Stimulated activated memory B cell treated with anti-CD40 and anti-IgM and Interleukin-4, amounts not matched to agents 10 μg/mL and 1 μg/mL and 100 μg/mL, for 72 hours (primary cell): ENCODE data around the gene MAN2B2.

Experiments used
- ATAC-seq: fragments of 150-1000 bp; cut with Tn5 transposase; 2 replicates; pipeline ENCODE4 v1.10.0; 2021
- H3K27ac Mint-ChIP-seq: one replicate; pipeline ENCODE4 v1.8.0; 2022; ENCODE audit warnings: mild to moderate bottlenecking, mixed read lengths
- H3K27me3 Mint-ChIP-seq: one replicate; pipeline ENCODE4 v1.8.0; 2022; ENCODE audit warnings: mixed read lengths
- H3K36me3 Mint-ChIP-seq: one replicate; pipeline ENCODE4 v1.8.0; 2022; ENCODE audit warnings: mixed read lengths
- H3K4me1 Mint-ChIP-seq: one replicate; pipeline ENCODE4 v1.8.0; 2022; ENCODE audit warnings: mixed read lengths
- H3K4me3 Mint-ChIP-seq: one replicate; pipeline ENCODE4 v1.8.0; 2022; ENCODE audit warnings: mild to moderate bottlenecking, moderate library complexity, mixed read lengths
- H3K9me3 Mint-ChIP-seq: one replicate; pipeline ENCODE4 v1.8.0; 2022; ENCODE audit warnings: mixed read lengths

MAN2B2 gene

GRCh38 chr4:6607368-6608055 lies 32.5 kb downstream of the MAN2B2 start:
- H3K27me3 Mint-ChIP-seq: no peaks in the 10 kb centered on the region
- H3K27ac Mint-ChIP-seq: peak overlapping the region; percentile 22
- no peaks in the 10 kb centered on the region for H3K4me1 Mint-ChIP-seq
- H3K9me3 Mint-ChIP-seq: peaks cover 17% of the 10 kb centered on the region
- no peak for ATAC-seq
- no peak overlapping the region for H3K4me3 Mint-ChIP-seq
- peaks cover 85% of the 10 kb centered on the region for H3K36me3 Mint-ChIP-seq

DNA sequence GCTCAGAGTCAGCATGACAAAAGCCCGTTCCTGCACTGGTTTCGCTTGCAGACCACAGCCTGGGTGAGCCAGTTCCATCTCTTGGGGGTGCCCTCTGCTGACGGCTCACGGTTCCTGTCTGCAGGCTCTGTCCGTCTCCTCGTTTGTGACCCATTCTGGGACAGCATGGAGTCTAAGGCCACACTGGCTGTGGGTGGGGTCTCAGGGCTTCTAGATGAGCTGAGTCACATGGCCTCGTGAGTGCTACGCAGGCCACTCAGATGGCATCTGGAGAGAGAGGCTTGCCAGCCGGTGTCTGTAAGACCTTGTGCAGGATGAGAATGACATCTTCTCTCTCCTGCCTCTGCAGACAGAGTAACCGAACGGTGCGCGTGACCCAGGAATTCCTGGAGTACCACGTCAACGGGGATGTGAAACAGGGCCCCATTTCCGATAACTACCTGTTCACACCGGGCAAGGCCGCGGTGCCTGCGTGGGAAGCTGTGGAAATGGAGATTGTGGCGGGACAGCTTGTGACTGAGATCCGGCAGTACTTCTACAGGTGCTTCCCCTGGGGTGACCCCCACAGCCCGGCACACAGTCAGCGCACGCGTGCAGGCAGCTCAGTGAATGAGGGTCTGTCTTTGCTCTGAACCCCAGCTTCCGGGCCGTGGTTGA lies 33.9 kb downstream of the MAN2B2 start:
- no peak overlapping the region for H3K27ac Mint-ChIP-seq
- ATAC-seq: no peak
- H3K9me3 Mint-ChIP-seq: peaks cover 13% of the 10 kb centered on the region
- no peak overlapping the region for H3K4me3 Mint-ChIP-seq
- H3K36me3 Mint-ChIP-seq: peaks cover 85% of the 10 kb centered on the region
- no peaks in the 10 kb centered on the region for H3K4me1 Mint-ChIP-seq
- no peaks in the 10 kb centered on the region for H3K27me3 Mint-ChIP-seq

DNA sequence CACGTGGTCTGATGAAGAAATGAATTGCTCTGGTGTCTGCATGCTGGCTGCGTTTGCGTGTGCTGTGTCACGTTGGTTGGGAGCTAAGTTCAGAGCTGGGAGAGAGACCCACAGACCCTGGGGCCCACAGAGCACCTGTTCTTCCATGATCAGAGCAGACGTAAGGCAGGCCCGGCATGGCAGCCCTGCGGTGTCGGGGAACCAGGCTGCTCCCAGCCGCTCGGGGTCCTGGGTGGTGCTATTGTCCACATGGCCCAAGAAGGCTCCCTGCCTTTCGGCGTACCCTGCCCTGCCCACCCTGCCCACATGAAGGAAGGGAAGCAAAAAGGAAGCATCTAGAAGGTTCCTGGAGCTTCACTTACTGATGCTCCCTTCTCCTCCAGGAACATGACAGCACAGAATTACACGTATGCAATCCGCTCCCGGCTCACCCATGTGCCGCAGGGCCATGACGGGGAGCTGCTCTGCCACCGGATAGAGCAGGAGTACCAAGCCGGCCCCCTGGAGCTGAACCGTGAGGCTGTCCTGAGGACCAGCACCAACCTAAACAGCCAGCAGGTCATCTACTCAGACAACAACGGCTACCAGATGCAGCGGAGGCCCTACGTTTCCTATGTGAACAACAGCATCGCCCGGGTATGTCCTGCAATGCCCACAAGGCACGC lies 34.6 kb downstream of the MAN2B2 start:
- Mint-ChIP-seq H3K4me1 (no peaks in the 10 kb centered on the region), H3K27me3 (no peaks in the 10 kb centered on the region), H3K9me3 (peaks cover 6% of the 10 kb centered on the region), H3K4me3 (no peak overlapping the region), H3K36me3 (peaks cover 85% of the 10 kb centered on the region), H3K27ac (no peak overlapping the region)
- ATAC-seq: no peak

- Mint-ChIP-seq H3K27me3 (no peaks in the 10 kb centered on the region), H3K4me1 (no peaks in the 10 kb centered on the region), H3K4me3 (no peak overlapping the region), H3K36me3 (peaks cover 82% of the 10 kb centered on the region), H3K27ac (no peak overlapping the region), H3K9me3 (no peaks in the 10 kb centered on the region)
- ATAC-seq: no peak
Observed at GRCh38 chr4:6610856-6611430, 36.0 kb downstream of the MAN2B2 start.

GRCh38 chr4:6612961-6613675 lies 38.1 kb downstream of the MAN2B2 start:
- H3K27ac Mint-ChIP-seq: no peak overlapping the region
- ATAC-seq: no peak
- H3K4me1 Mint-ChIP-seq: no peaks in the 10 kb centered on the region
- H3K36me3 Mint-ChIP-seq: peaks cover 82% of the 10 kb centered on the region
- H3K27me3 Mint-ChIP-seq: no peaks in the 10 kb centered on the region
- peaks cover 3% of the 10 kb centered on the region for H3K9me3 Mint-ChIP-seq
- no peak overlapping the region for H3K4me3 Mint-ChIP-seq

- no peak overlapping the region for H3K27ac Mint-ChIP-seq
Observed at GRCh38 chr4:6613676-6614651, 39.0 kb downstream of the MAN2B2 start.

GRCh38 chr4:6614701-6615230 lies 39.8 kb downstream of the MAN2B2 start:
- Mint-ChIP-seq H3K27ac (no peak overlapping the region), H3K36me3 (peaks cover 82% of the 10 kb centered on the region), H3K27me3 (no peaks in the 10 kb centered on the region), H3K9me3 (peaks cover 3% of the 10 kb centered on the region), H3K4me1 (no peaks in the 10 kb centered on the region), H3K4me3 (no peak overlapping the region)
- no peak for ATAC-seq

More at GRCh38 chr4:6613676-6614651, 39.0 kb downstream of the MAN2B2 start:
- no peak for ATAC-seq
- no peaks in the 10 kb centered on the region for H3K27me3 Mint-ChIP-seq
- no peaks in the 10 kb centered on the region for H3K4me1 Mint-ChIP-seq
- no peak overlapping the region for H3K4me3 Mint-ChIP-seq
- H3K9me3 Mint-ChIP-seq: peaks cover 3% of the 10 kb centered on the region
- peaks cover 82% of the 10 kb centered on the region for H3K36me3 Mint-ChIP-seq

GRCh38 chr4:6616087-6616995 lies 41.4 kb downstream of the MAN2B2 start:
- Mint-ChIP-seq H3K4me3 (no peak overlapping the region), H3K27me3 (no peaks in the 10 kb centered on the region), H3K4me1 (no peaks in the 10 kb centered on the region), H3K9me3 (peaks cover 3% of the 10 kb centered on the region), H3K36me3 (peaks cover 90% of the 10 kb centered on the region), H3K27ac (no peak overlapping the region)
- ATAC-seq: no peak

DNA sequence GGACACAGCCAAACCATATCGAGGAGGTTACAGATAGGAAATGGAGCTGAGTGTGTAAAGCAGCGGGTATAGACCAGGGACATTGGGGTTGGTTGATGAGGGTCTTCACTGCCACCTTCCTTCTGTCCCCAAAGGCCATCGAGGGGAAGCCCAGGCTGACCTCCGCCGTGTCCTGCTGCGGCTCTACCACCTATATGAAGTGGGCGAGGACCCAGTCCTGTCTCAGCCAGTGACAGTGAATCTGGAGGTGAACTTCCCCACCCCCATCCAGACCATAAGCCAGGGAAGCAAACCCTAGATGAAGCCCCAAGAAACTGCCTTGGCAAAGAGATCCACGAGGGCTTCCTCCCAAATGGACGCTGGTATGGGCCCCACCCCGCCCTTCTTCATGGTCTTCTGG lies 42.3 kb downstream of the MAN2B2 start:
- H3K27ac Mint-ChIP-seq: no peak overlapping the region

DNA sequence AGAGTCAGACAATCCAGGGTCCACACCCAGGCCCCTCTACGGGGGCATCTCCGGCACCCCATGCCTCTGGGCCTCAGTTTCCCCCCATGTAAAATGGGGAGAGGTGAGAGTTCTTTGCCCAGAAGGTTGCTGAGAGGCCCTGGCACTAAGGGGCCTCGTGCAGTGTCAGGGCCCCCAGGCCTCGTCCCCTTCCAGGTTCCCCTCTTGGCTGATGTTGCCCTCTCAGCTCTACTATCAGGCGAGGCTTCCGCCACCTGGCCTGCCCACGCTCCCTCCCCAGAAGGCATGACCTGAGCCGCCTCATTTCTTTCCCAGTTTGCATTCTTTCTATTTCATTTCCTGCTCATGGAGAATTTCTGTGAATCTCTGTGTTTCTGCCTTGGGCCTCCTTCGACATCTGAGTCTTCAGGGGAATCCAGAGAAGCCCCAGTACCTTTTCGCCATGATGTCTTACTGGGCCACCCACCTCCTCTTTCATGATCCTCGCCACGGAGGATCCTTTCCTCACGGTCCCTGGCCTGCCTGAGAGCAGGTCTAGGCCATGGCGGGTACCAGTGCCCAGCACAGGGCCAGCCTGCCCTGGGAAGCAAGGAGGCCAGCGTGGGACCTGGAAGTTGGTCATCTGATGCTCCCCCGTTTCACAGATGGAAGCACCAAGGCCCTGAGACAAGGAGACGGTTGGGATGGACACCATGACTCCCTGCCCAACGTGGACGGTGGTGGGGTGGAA lies 43.6 kb downstream of the MAN2B2 start:
- H3K9me3 Mint-ChIP-seq: peaks cover 5% of the 10 kb centered on the region
- ATAC-seq: no peak
- no peaks in the 10 kb centered on the region for H3K4me1 Mint-ChIP-seq
- H3K4me3 Mint-ChIP-seq: no peak overlapping the region
- no peaks in the 10 kb centered on the region for H3K27me3 Mint-ChIP-seq
- no peak overlapping the region for H3K27ac Mint-ChIP-seq
- peaks cover 76% of the 10 kb centered on the region for H3K36me3 Mint-ChIP-seq

More for the DNA sequence above, 42.3 kb downstream of the MAN2B2 start:
- Mint-ChIP-seq H3K27me3 (no peaks in the 10 kb centered on the region), H3K4me1 (no peaks in the 10 kb centered on the region), H3K36me3 (peaks cover 90% of the 10 kb centered on the region), H3K9me3 (peaks cover 5% of the 10 kb centered on the region), H3K4me3 (no peak overlapping the region)
- ATAC-seq: no peak

DNA sequence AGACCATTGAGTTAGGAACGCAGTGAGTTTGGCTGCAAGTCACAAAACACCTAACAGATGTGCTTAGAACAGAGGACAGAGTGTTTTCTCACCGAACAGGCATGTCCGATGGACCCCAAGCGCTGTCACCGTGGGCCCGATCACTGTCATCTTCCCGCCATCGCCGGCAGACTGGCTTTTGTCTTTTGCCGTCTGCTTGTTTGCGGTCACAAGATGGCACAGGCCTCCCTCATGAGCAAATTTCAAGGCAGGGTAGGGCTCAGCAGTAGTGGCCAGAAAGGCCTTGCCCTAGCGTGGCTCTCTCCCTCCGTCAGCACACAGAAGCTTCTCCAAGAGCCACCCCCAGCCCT lies 44.1 kb downstream of the MAN2B2 start:
- peaks cover 71% of the 10 kb centered on the region for H3K36me3 Mint-ChIP-seq
- H3K4me3 Mint-ChIP-seq: no peak overlapping the region
- ATAC-seq: no peak
- no peaks in the 10 kb centered on the region for H3K4me1 Mint-ChIP-seq
- no peak overlapping the region for H3K27ac Mint-ChIP-seq
- H3K9me3 Mint-ChIP-seq: peaks cover 5% of the 10 kb centered on the region
- no peaks in the 10 kb centered on the region for H3K27me3 Mint-ChIP-seq

- Mint-ChIP-seq H3K27ac (no peak overlapping the region), H3K36me3 (peaks cover 65% of the 10 kb centered on the region), H3K27me3 (no peaks in the 10 kb centered on the region), H3K9me3 (peaks cover 5% of the 10 kb centered on the region), H3K4me3 (no peak overlapping the region), H3K4me1 (no peaks in the 10 kb centered on the region)
- no peak for ATAC-seq
Observed at GRCh38 chr4:6619466-6620255, 44.7 kb downstream of the MAN2B2 start.
